K562 treated with DMSO at 1 percent for 12 hours (cell line): ENCODE measurements around the gene MICB. TPM values are rescaled to one million over a fixed set of nuclear protein-coding genes. Genes with fewer than 3 reads are reported as not detected.

Source experiments
- total RNA-seq: library from RNA; unstranded; fragments of 300-600 nt; gene quantifications from 2 replicates; pipeline ENCODE4 v1.2.3, GENCODE V29; 2022; ENCODE audit not compliant: insufficient read depth

Gene MICB
- total RNA-seq = 19.2 and 35.6 TPM in 2 replicates

DNA sequence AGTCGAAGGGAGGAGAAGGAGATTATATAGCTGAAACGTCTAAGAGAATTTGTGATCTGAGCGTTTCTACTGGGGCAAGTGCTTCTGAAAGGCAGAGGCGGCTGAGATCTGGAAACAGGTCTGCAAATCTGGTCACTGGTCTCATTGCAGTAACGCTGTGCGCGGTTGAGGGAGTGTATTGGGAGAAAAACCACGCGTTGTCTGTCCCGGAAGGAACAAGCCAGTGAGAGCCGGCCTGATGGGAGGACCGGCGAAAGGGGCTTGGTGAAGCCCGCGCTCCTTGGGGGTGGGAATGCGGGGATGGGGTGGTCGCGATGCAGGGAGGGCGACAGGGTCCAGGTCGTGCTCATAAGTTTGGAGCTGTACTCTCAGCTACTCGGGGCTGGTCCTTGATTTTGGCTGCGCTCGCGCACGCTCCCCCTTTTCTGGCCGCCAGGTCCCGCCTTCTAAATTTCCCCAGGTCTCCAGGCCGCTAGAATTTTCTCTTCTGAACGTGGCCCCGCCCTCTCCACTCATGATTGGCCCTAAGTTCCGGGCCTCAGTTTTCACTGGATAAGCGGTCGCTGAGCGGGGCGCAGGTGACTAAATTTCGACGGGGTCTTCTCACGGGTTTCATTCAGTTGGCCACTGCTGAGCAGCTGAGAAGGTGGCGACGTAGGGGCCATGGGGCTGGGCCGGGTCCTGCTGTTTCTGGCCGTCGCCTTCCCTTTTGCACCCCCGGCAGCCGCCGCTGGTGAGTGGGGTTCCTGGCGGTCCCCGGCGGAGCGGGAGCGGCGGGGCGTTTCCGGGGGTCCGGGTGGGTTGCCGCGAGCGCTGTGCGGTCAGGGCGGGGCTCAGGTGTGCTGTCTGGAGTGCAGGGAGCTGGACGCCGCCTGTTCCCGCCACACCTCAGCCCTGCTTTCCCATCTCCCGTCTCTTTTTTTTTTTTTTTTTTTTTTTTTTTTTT, at the start of gene MICB:
Gene MICB (plus strand): TSS at position 615 of the 946 bp plus-strand sequence. CDS start 49 bp downstream, at position 664.

DNA sequence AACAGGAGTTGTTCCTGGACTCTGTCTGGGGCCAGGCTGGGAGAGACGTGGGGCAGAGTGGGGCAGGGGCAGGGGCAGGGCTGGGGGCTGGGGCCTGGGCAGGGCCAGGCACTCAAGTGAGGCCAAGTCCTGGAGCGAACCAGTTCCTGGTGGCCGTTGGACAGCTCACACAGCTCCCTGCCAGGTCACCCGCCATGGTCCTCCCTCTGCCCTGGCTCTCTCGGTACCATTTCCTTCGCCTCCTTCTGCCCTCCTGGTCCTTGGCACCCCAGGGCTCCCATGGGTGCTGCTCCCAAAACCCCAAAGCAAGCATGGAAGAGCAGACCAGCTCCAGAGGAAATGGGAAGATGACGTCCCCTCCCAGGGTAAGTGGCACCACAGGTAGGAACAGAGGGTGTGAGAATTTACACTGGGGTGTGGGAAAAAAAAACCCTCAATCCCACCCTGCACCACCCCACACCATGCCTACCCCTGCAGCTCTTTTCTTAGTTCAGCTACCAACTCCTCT, 30.9 kb downstream of the MICB start, which contains the start of gene MCCD1:
Gene MCCD1 (plus strand): TSS at position 142 of the 508 bp plus-strand sequence. CDS start 53 bp downstream, at position 195.

DNA sequence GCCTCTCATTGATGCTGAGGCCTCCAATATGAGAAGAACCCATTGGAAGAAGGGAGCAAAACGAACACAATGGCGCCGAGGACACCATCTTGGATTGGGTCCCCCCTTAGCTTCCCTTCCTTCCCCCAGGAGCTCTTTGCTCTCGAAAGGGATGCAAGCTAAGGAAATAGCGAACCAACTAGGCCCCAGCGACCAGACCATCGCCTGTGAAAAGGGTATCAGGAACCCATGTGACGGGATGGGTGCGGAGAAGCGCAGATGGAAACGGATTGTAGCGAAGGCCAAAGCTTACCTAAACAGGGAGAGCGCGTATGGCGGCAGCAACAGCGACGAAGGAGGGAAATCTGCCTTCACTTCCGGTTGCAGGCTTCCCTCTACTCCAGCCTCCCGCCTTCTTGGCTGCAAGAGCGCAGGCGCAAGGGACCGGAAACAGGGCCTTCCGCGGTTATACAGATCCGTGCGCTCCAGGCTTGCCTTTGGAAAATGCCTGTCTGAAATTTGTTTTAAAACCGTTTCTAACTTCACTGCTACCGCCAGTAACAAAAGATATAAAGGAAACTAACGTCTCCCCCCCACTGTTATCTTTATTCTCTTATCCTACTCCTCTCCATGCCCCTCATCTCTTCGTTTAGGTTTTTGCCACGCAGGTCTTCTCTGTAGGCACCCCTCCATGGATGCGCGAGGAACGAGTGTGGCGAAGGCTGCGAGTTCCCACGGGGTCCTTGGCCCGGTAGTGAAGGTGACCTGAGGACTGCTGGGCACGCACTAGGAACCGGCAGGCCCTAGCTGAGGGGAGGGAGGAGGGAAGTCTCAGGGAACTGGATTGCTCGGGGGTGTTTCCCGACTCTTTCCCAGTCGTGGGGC, 43.9 kb downstream of the MICB start, which contains the start of gene DDX39B:
Gene DDX39B (minus strand): TSS at position 346 of the 864 bp plus-strand sequence. CDS start 1,471 bp downstream, outside the sequence.

DNA sequence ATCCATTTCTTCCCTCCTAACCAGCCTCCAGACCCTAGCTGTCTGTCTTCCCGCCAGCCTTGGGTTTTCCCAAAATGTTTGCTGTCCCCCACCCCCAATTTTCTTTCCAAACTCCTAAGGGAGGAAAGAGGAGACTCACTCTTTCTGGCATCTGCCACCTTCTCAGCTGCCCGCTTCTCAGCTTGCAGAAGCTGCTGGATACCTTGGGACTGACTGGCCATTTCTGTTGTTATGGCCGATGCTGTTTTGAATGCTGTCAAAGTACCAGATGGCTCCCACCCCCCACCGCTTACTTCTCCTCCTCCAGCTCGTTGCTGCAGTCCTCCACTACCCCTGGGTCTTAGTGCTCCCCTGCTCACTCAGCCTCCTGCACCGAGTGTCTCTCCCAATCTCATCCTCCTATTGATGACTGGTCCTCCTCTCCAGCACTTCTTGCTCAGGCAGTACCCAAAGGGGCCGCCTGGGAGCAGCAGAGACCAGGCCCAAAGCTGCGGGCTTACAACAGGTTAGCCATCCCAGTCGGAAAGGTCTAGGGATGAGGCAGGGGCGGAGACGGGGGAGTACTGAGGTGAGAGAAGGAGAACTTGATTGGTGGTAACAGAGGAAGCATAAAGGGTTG, 48.5 kb downstream of the MICB start, which contains the start of gene ATP6V1G2:
Gene ATP6V1G2 (minus strand): TSS at position 270 of the 619 bp plus-strand sequence. CDS start 49 bp downstream, at position 221.

DNA sequence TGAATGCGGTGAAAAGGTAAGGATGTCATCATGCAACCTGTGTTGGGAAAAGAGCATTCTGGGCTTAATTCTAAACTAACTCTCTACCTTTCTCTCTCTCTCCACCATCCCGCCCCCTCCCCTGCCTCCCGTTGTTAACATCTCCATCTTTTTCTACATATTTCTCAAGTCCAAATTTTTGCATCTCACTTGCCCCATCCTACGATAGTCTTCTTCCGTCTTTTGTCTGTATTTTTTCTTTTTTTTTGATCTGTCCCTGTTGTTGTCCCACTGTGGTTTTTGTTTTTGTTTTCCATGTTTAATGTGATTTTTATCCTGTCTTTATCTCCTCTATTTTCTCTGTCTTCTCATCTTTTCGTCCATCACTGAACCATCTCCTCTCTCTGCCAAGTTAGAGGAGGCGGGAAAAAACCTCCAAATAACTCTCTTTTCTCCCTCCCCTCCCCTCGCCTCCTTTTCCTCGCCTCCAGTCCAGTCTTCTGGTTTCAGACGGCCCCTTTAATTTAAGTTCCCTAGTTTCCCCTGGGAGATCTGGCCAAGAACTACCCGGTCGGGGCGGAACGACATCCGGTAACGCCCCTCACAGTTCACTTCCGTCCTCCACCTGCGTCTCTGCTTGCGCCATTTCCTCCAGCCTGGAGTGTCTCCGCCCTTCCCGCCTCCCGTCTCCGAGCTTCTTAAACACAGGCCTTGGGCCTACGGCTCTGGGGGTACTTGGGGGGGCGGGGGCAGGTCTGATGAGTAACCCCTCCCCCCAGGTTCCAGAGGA, 49.2 kb downstream of the MICB start, which contains the start of gene NFKBIL1:
Gene NFKBIL1 (plus strand): TSS at position 651 of the 769 bp plus-strand sequence. CDS start 87 bp downstream, at position 738.

Other genes starting within 250 kb of the MICB start
- 20.6 and 25.5 TPM in 2 replicates for gene HLA-C, start 226.1 kb upstream of the MICB start, total RNA-seq
- gene HLA-B, start 141.0 kb upstream of the MICB start, total RNA-seq = 6.5 and 7.7 TPM in 2 replicates
- 19.1 and 31.6 TPM in 2 replicates for gene MICA, start 94.5 kb upstream of the MICB start, total RNA-seq
- not detected in 2 replicates for gene MCCD1, start 30.8 kb downstream of the MICB start, total RNA-seq
- gene DDX39B, start 43.9 kb downstream of the MICB start, total RNA-seq = 110 and 208 TPM in 2 replicates
- gene ATP6V1G2, start 48.5 kb downstream of the MICB start, total RNA-seq = not detected in 2 replicates
- 65.2 and 74.9 TPM in 2 replicates for gene NFKBIL1, start 49.5 kb downstream of the MICB start, total RNA-seq
- gene LTA, start 74.1 kb downstream of the MICB start, total RNA-seq = 1.2 TPM in 1 of 2 replicates, not detected in the other
- gene TNF, start 77.4 kb downstream of the MICB start, total RNA-seq = not detected in 2 replicates
- 1.1 TPM in 1 of 2 replicates, not detected in the other for gene LTB, start 84.3 kb downstream of the MICB start, total RNA-seq
- gene LST1, start 88.1 kb downstream of the MICB start, total RNA-seq = 3.7 and 5.1 TPM in 2 replicates
- gene NCR3, start 94.9 kb downstream of the MICB start, total RNA-seq = 2.2 TPM in 1 of 2 replicates, not detected in the other
- 8.8 and 20.6 TPM in 2 replicates for gene AIF1, start 117.1 kb downstream of the MICB start, total RNA-seq
- gene PRRC2A, start 122.6 kb downstream of the MICB start, total RNA-seq = 149 and 261 TPM in 2 replicates
- gene BAG6, start 154.5 kb downstream of the MICB start, total RNA-seq = 285 and 425 TPM in 2 replicates
- 3.6 and 14.1 TPM in 2 replicates for gene APOM, start 157.7 kb downstream of the MICB start, total RNA-seq
- 22.4 and 35.6 TPM in 2 replicates for gene C6orf47, start 162.6 kb downstream of the MICB start, total RNA-seq
- gene GPANK1, start 166.9 kb downstream of the MICB start, total RNA-seq = 48.9 and 50.1 TPM in 2 replicates
- gene CSNK2B, start 167.9 kb downstream of the MICB start, total RNA-seq = 524 and 598 TPM in 2 replicates
- gene LY6G5B, start 171.8 kb downstream of the MICB start, total RNA-seq = 2.1 and 12.9 TPM in 2 replicates
- not detected in 2 replicates for gene LY6G5C, start 182.9 kb downstream of the MICB start, total RNA-seq
- gene ABHD16A, start 205.2 kb downstream of the MICB start, total RNA-seq = 80.3 and 103 TPM in 2 replicates
- gene LY6G6F, start 208.7 kb downstream of the MICB start, total RNA-seq = not detected in 2 replicates
- not detected in 2 replicates for gene LY6G6D, start 217.2 kb downstream of the MICB start, total RNA-seq
- gene LY6G6C, start 223.6 kb downstream of the MICB start, total RNA-seq = not detected in 2 replicates
- gene MPIG6B, start 225.2 kb downstream of the MICB start, total RNA-seq = not detected in 2 replicates
- 45.6 and 57.2 TPM in 2 replicates for gene DDAH2, start 231.2 kb downstream of the MICB start, total RNA-seq
- 1,195 and 1,297 TPM in 2 replicates for gene CLIC1, start 238.4 kb downstream of the MICB start, total RNA-seq
- gene MSH5, start 241.9 kb downstream of the MICB start, total RNA-seq = 14.8 and 39.6 TPM in 2 replicates